Measurements from ENCODE around the gene TIAL1.

DNA sequence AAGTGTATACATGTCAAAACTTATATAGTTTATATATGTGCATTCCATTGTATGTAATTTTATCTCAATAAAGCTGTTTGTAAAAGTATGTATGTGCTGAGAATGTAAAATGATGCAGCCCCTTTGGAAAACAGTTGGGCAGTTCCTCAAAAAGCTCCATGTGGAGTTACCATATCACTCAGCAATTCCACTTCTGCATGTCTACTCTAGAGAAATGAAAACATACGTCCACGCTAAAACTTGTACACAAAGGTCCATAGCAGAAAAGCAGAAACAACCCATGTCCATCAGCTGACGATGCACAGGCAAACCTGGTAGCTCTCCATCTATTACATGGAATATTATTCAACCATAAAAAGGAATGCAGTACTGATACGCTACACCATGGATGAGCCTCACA, 45.9 kb downstream of the TIAL1 start:
- TF ChIP-seq, protein P1, sequence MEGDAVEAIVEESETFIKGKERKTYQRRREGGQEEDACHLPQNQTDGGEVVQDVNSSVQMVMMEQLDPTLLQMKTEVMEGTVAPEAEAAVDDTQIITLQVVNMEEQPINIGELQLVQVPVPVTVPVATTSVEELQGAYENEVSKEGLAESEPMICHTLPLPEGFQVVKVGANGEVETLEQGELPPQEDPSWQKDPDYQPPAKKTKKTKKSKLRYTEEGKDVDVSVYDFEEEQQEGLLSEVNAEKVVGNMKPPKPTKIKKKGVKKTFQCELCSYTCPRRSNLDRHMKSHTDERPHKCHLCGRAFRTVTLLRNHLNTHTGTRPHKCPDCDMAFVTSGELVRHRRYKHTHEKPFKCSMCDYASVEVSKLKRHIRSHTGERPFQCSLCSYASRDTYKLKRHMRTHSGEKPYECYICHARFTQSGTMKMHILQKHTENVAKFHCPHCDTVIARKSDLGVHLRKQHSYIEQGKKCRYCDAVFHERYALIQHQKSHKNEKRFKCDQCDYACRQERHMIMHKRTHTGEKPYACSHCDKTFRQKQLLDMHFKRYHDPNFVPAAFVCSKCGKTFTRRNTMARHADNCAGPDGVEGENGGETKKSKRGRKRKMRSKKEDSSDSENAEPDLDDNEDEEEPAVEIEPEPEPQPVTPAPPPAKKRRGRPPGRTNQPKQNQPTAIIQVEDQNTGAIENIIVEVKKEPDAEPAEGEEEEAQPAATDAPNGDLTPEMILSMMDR (conservative IDR thresholded peaks at IDR 0.05; ENCODE audit: low read depth in 2 of 2) = no peak
- TF ChIP-seq POLR2AphosphoS5 (IDR thresholded peaks at IDR 0.05; ENCODE audit: low read depth) (no peak), EZH2 (IDR thresholded peaks at IDR 0.05; ENCODE audit: low read depth, unreplicated experiment) (no peak), EZH2phosphoT487 (IDR thresholded peaks at IDR 0.05; ENCODE audit: unreplicated experiment) (no peak), ZNF331 (CRISPR knock-in tag; IDR thresholded peaks at IDR 0.05; ENCODE audit: low read depth) (no peak), STAT1 (IDR thresholded peaks at IDR 0.05; ENCODE audit: unreplicated experiment) (no peak), CREB1 (CRISPR knock-in tag; IDR thresholded peaks at IDR 0.05; ENCODE audit: low read depth) (no peak)
- TF ChIP-seq, protein P2, sequence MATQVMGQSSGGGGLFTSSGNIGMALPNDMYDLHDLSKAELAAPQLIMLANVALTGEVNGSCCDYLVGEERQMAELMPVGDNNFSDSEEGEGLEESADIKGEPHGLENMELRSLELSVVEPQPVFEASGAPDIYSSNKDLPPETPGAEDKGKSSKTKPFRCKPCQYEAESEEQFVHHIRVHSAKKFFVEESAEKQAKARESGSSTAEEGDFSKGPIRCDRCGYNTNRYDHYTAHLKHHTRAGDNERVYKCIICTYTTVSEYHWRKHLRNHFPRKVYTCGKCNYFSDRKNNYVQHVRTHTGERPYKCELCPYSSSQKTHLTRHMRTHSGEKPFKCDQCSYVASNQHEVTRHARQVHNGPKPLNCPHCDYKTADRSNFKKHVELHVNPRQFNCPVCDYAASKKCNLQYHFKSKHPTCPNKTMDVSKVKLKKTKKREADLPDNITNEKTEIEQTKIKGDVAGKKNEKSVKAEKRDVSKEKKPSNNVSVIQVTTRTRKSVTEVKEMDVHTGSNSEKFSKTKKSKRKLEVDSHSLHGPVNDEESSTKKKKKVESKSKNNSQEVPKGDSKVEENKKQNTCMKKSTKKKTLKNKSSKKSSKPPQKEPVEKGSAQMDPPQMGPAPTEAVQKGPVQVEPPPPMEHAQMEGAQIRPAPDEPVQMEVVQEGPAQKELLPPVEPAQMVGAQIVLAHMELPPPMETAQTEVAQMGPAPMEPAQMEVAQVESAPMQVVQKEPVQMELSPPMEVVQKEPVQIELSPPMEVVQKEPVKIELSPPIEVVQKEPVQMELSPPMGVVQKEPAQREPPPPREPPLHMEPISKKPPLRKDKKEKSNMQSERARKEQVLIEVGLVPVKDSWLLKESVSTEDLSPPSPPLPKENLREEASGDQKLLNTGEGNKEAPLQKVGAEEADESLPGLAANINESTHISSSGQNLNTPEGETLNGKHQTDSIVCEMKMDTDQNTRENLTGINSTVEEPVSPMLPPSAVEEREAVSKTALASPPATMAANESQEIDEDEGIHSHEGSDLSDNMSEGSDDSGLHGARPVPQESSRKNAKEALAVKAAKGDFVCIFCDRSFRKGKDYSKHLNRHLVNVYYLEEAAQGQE (IDR thresholded peaks at IDR 0.05; ENCODE audit: unreplicated experiment) = no peak
- TF ChIP-seq, protein P3, sequence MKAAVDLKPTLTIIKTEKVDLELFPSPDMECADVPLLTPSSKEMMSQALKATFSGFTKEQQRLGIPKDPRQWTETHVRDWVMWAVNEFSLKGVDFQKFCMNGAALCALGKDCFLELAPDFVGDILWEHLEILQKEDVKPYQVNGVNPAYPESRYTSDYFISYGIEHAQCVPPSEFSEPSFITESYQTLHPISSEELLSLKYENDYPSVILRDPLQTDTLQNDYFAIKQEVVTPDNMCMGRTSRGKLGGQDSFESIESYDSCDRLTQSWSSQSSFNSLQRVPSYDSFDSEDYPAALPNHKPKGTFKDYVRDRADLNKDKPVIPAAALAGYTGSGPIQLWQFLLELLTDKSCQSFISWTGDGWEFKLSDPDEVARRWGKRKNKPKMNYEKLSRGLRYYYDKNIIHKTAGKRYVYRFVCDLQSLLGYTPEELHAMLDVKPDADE (IDR thresholded peaks at IDR 0.05) = no peak
